HUES48 (cell line): Measurements from ENCODE around the gene CEP78.

Source experiments
- H3K27ac ChIP-seq: one replicate; pipeline ENCODE4 v1.7.0; 2013; ENCODE audit warnings: low read depth, low read length, inconsistent platforms
- H3K27me3 ChIP-seq: 2 replicates; pipeline ENCODE4 v1.6.1; 2013; ENCODE audit warnings: mild to moderate bottlenecking, low read length; ENCODE audit not compliant: control insufficient read depth, insufficient read depth
- H3K36me3 ChIP-seq: 2 replicates; pipeline ENCODE4 v1.6.1; 2013; ENCODE audit warnings: low read length; ENCODE audit not compliant: control insufficient read depth, insufficient read depth
- H3K4me1 ChIP-seq: 2 replicates; pipeline ENCODE4 v1.6.1; 2013; ENCODE audit warnings: mild to moderate bottlenecking, low read length; ENCODE audit not compliant: control insufficient read depth, insufficient read depth
- H3K4me3 ChIP-seq: 2 replicates; pipeline ENCODE4 v1.5.1; 2013; ENCODE audit warnings: mild to moderate bottlenecking, low read depth, low read length
- H3K9ac ChIP-seq: 2 replicates; pipeline ENCODE4 v1.6.1; 2013; ENCODE audit warnings: mild to moderate bottlenecking, low read depth, low read length, moderate library complexity
- H3K9me3 ChIP-seq: 2 replicates; pipeline ENCODE4 v1.6.1; 2013; ENCODE audit warnings: low read length; ENCODE audit not compliant: control insufficient read depth, insufficient read depth

Gene CEP78

GRCh38 chr9:78296893-78297671 is 61.2 kb downstream of the CEP78 start, which contains the start of gene PSAT1:
PSAT1 (plus strand) TSS chr9:78297125; CDS start chr9:78297211, 86 bp downstream.
- peaks cover 37% of the 10 kb centered on the region for H3K36me3 ChIP-seq
- no peaks in the 10 kb centered on the region for H3K27me3 ChIP-seq
- H3K9me3 ChIP-seq, result no peaks in the 10 kb centered on the region
- H3K4me1 ChIP-seq, result peaks cover 18% of the 10 kb centered on the region
- peak within 1 kb of the TSS; percentile 98 for H3K9ac ChIP-seq
- H3K4me3 ChIP-seq, result peak within 1 kb of the TSS; percentile 96
- peak within 1 kb of the TSS; percentile 92 for H3K27ac ChIP-seq

GRCh38 chr9:78297672-78297961 is 61.7 kb downstream of the CEP78 start:
- Histone ChIP-seq H3K4me3 (peak overlapping the region; percentile 96), H3K9me3 (no peaks in the 10 kb centered on the region), H3K36me3 (peaks cover 43% of the 10 kb centered on the region), H3K4me1 (peaks cover 18% of the 10 kb centered on the region), H3K9ac (peak overlapping the region; percentile 98), H3K27ac (peak overlapping the region; percentile 92), H3K27me3 (no peaks in the 10 kb centered on the region)

- H3K9me3 ChIP-seq, result no peaks in the 10 kb centered on the region
- H3K9ac ChIP-seq, result peak overlapping the region; percentile 98
- peak overlapping the region; percentile 96 for H3K4me3 ChIP-seq
- H3K36me3 ChIP-seq, result peaks cover 48% of the 10 kb centered on the region
- peak overlapping the region; percentile 92 for H3K27ac ChIP-seq
- H3K27me3 ChIP-seq, result no peaks in the 10 kb centered on the region
- peaks cover 18% of the 10 kb centered on the region for H3K4me1 ChIP-seq
These were observed 62.3 kb downstream of the CEP78 start for GRCh38 chr9:78298046-78298765.

- no peak overlapping the region for H3K4me3 ChIP-seq
- no peaks in the 10 kb centered on the region for H3K9me3 ChIP-seq
- H3K27ac ChIP-seq, result no peak overlapping the region
- H3K36me3 ChIP-seq, result peaks cover 68% of the 10 kb centered on the region
- H3K4me1 ChIP-seq, result peaks cover 15% of the 10 kb centered on the region
- no peak overlapping the region for H3K9ac ChIP-seq
- no peaks in the 10 kb centered on the region for H3K27me3 ChIP-seq
These were observed 64.3 kb downstream of the CEP78 start for GRCh38 chr9:78300209-78300608.

GRCh38 chr9:78301466-78301865 is 65.6 kb downstream of the CEP78 start:
- H3K9ac ChIP-seq, result no peak overlapping the region
- H3K4me1 ChIP-seq, result peaks cover 3% of the 10 kb centered on the region; the same call in 1 of the 2 replicates
- H3K4me3 ChIP-seq, result no peak overlapping the region
- no peaks in the 10 kb centered on the region for H3K9me3 ChIP-seq
- no peak overlapping the region for H3K27ac ChIP-seq
- no peaks in the 10 kb centered on the region for H3K27me3 ChIP-seq
- peaks cover 81% of the 10 kb centered on the region for H3K36me3 ChIP-seq

- H3K9me3 ChIP-seq, result no peaks in the 10 kb centered on the region
- H3K27me3 ChIP-seq, result no peaks in the 10 kb centered on the region
- 0 out of 2 replicates have a peak, but pooled peaks cover 2% of the 10 kb centered on the region for H3K4me1 ChIP-seq
- no peak overlapping the region for H3K4me3 ChIP-seq
- no peak overlapping the region for H3K27ac ChIP-seq
- peaks cover 98% of the 10 kb centered on the region for H3K36me3 ChIP-seq
- H3K9ac ChIP-seq, result no peak overlapping the region
These were observed 67.6 kb downstream of the CEP78 start for GRCh38 chr9:78303377-78304062.

- Histone ChIP-seq H3K4me1 (no peaks in the 10 kb centered on the region), H3K27ac (no peak overlapping the region), H3K9me3 (no peaks in the 10 kb centered on the region), H3K36me3 (peaks cover 100% of the 10 kb centered on the region), H3K27me3 (no peaks in the 10 kb centered on the region), H3K9ac (no peak overlapping the region), H3K4me3 (no peak overlapping the region)
These were observed 68.5 kb downstream of the CEP78 start for GRCh38 chr9:78304357-78304756.

GRCh38 chr9:78306222-78307076 is 70.6 kb downstream of the CEP78 start:
- Histone ChIP-seq H3K36me3 (peaks cover 100% of the 10 kb centered on the region), H3K4me1 (no peaks in the 10 kb centered on the region)

GRCh38 chr9:78307360-78307759 is 71.5 kb downstream of the CEP78 start:
- peaks cover 98% of the 10 kb centered on the region for H3K36me3 ChIP-seq
- H3K27me3 ChIP-seq, result no peaks in the 10 kb centered on the region
- H3K4me3 ChIP-seq, result no peak overlapping the region
- no peaks in the 10 kb centered on the region for H3K9me3 ChIP-seq
- H3K9ac ChIP-seq, result no peak overlapping the region
- no peaks in the 10 kb centered on the region for H3K4me1 ChIP-seq
- no peak overlapping the region for H3K27ac ChIP-seq

More at GRCh38 chr9:78306222-78307076, 70.6 kb downstream of the CEP78 start:
- H3K9ac ChIP-seq, result no peak overlapping the region
- no peak overlapping the region for H3K4me3 ChIP-seq
- H3K27ac ChIP-seq, result no peak overlapping the region
- H3K9me3 ChIP-seq, result no peaks in the 10 kb centered on the region
- H3K27me3 ChIP-seq, result no peaks in the 10 kb centered on the region

GRCh38 chr9:78309066-78309465 is 73.2 kb downstream of the CEP78 start:
- no peak overlapping the region for H3K27ac ChIP-seq
- peaks cover 97% of the 10 kb centered on the region for H3K36me3 ChIP-seq
- H3K4me1 ChIP-seq, result no peaks in the 10 kb centered on the region
- no peak overlapping the region for H3K4me3 ChIP-seq
- H3K27me3 ChIP-seq, result no peaks in the 10 kb centered on the region
- no peak overlapping the region for H3K9ac ChIP-seq
- H3K9me3 ChIP-seq, result no peaks in the 10 kb centered on the region
